Caco-2 (cell line): ENCODE measurements around the gene SINHCAF. TPM values are rescaled to one million over a fixed set of nuclear protein-coding genes. Genes with fewer than 3 reads are reported as not detected.

Experiments
- BruUV-seq: library from RNA; stranded (reverse); fragments of 400-500 nt; replicated peaks from 2 replicates; lab custom pipeline; 2021; lab: Mats Ljungman, UMichigan
- CTCF ChIA-PET: fragments of 300-600 bp; sonication (Branson Sonifier 250); formaldehyde crosslinking; loops from one replicate; lab custom pipeline; 2022; ENCODE audit warnings: antibody characterized with exemption; lab: Charles Lee
- POLR2A ChIA-PET: fragments of 300-600 bp; sonication (Branson Sonifier 250); formaldehyde crosslinking; loops from one replicate; lab custom pipeline; 2022; ENCODE audit warnings: antibody characterized with exemption; lab: Charles Lee
- DNase-seq, 2 experiments: peaks; one replicate each; pipeline versions ENCODE4 v3.0.0 to v3.0.0-alpha.2; 2020 to 2022
- H3K27me3 ChIP-seq: replicated peaks from 2 replicates; pipeline ENCODE4 v1.6.0; 2011; ENCODE audit warnings: low read length; ENCODE audit not compliant: control insufficient read depth, insufficient read depth
- H3K36me3 ChIP-seq: 2 replicates; pipeline ENCODE4 v1.5.1; 2011; ENCODE audit warnings: low read length; ENCODE audit not compliant: control insufficient read depth, insufficient read depth
- H3K4me1 ChIP-seq: fragments of 250-450 bp; sonication (Bioruptor Pico); 2 replicates; pipeline ENCODE4 v1.5.1; 2020; ENCODE audit warnings: mild to moderate bottlenecking
- H3K4me3 ChIP-seq: 2 replicates; pipeline ENCODE4 v1.5.1; 2011; ENCODE audit warnings: low read depth, mild to moderate bottlenecking, control low read depth, low read length
- H3K9me3 ChIP-seq: fragments of 250-450 bp; sonication (Bioruptor Pico); 2 replicates; pipeline ENCODE4 v1.5.1; 2020; ENCODE audit warnings: mild to moderate bottlenecking, moderate library complexity
- H3K27ac Mint-ChIP-seq: one replicate; pipeline ENCODE4 v1.8.0; 2022; ENCODE audit warnings: mixed read lengths; ENCODE audit not compliant: unreplicated experiment
- H3K27me3 Mint-ChIP-seq: one replicate; pipeline ENCODE4 v1.8.0; 2022; ENCODE audit warnings: mixed read lengths; ENCODE audit not compliant: insufficient read depth, unreplicated experiment
- H3K36me3 Mint-ChIP-seq: one replicate; pipeline ENCODE4 v1.8.0; 2022; ENCODE audit warnings: mild to moderate bottlenecking, mixed read lengths; ENCODE audit not compliant: insufficient read depth, unreplicated experiment
- H3K4me1 Mint-ChIP-seq: one replicate; pipeline ENCODE4 v1.8.0; 2022; ENCODE audit warnings: low read depth, mixed read lengths; ENCODE audit not compliant: unreplicated experiment
- H3K4me3 Mint-ChIP-seq: one replicate; pipeline ENCODE4 v1.8.0; 2022; ENCODE audit warnings: mild to moderate bottlenecking, moderate library complexity, mixed read lengths; ENCODE audit not compliant: unreplicated experiment
- H3K9me3 Mint-ChIP-seq: one replicate; pipeline ENCODE4 v1.8.0; 2022; ENCODE audit warnings: mixed read lengths; ENCODE audit not compliant: unreplicated experiment
- CTCF ChIP-seq, 2 experiments: fragments of 200-600 bp in 1 of 2; IDR thresholded peaks; 1 replicate in 1 of 2; 2 replicates in 1 of 2; pipeline versions ENCODE4 v1.5.1 to v1.8.0; 2011 to 2022; ENCODE audit warnings: antibody characterized with exemption in 1 of 2, control low read depth in 1 of 2, inconsistent platforms in 1 of 2, low read depth in 1 of 2, low read length in 1 of 2, mild to moderate bottlenecking in 1 of 2, moderate library complexity in 1 of 2; ENCODE audit not compliant: insufficient read depth in 1 of 2, severe bottlenecking in 1 of 2, unreplicated experiment in 1 of 2
- intact Hi-C: fragments of 100-400 bp; cut with micrococcal nuclease; formaldehyde crosslinking; loops from one replicate; pipeline ENCODE4 v1.10.0; 2022; ENCODE audit not compliant: unreplicated experiment
- total RNA-seq: library from RNA; stranded (reverse); gene quantifications from 2 replicates; pipeline ENCODE4 v1.2.3, GENCODE V29; 2022

The SINHCAF gene
- total RNA-seq, 1 experiment from 2014 or later: 319 TPM

- Histone ChIP-seq H3K9me3 (no peaks in the 10 kb centered on the region), H3K27me3 (no peaks in the 10 kb centered on the region), H3K4me1 (peaks cover 24% of the 10 kb centered on the region), H3K4me3 (no peak overlapping the region), H3K36me3 (no peaks in the 10 kb centered on the region)
- Mint-ChIP-seq H3K4me1 (peaks cover 33% of the 10 kb centered on the region), H3K9me3 (peaks cover 10% of the 10 kb centered on the region), H3K36me3 (peaks cover 5% of the 10 kb centered on the region), H3K27ac (peak overlapping the region; percentile 82), H3K4me3 (no peak overlapping the region), H3K27me3 (no peaks in the 10 kb centered on the region)
- no TSS peak for BruUV-seq
- intact Hi-C loops: loop anchor here (2.0 kb wide), 2 partner anchors 21 to 35 kb away; partner anchors contain the start of gene SINHCAF
- DNase-seq: no peak
- CTCF ChIA-PET: interaction anchor here (0.5 to 2.0 kb wide), 6 partner anchors 9 to 41 kb away, joined by 3 to 13 read pairs (median 7); partner anchors contain the start of gene SINHCAF
- POLR2A ChIA-PET: interaction anchor here (1.8 to 2.9 kb wide), 3 partner anchors 9 to 39 kb away, joined by 6 to 37 read pairs (median 14); partner anchors contain the start of gene SINHCAF
- no peak for TF ChIP-seq CTCF (IDR thresholded peaks at IDR 0.05; ENCODE audit: insufficient read depth in 1 of 2, low read depth in 1 of 2, low read length in 1 of 2, severe bottlenecking in 1 of 2, unreplicated experiment in 1 of 2)
These were observed 35.8 kb upstream of the SINHCAF start for GRCh38 chr12:31361730-31362114.

GRCh38 chr12:31355747-31356107 is 29.8 kb upstream of the SINHCAF start:
- intact Hi-C loops: loop anchor here (1.0 to 2.0 kb wide), 2 partner anchors 15 to 29 kb away; partner anchors contain the start of gene SINHCAF
- no peak overlapping the region for H3K4me3 Mint-ChIP-seq
- H3K36me3 Mint-ChIP-seq: no peaks in the 10 kb centered on the region
- no peaks in the 10 kb centered on the region for H3K36me3 ChIP-seq
- ChIA-PET POLR2A (interaction anchor here (1.8 kb wide), 1 partner anchor 15 kb away, joined by 5 read pairs; no protein-coding TSS in a partner anchor), CTCF (no interaction called here)
- H3K27me3 Mint-ChIP-seq: no peaks in the 10 kb centered on the region
- peaks cover 13% of the 10 kb centered on the region for H3K4me1 ChIP-seq
- no peaks in the 10 kb centered on the region for H3K27me3 ChIP-seq
- H3K9me3 Mint-ChIP-seq: no peaks in the 10 kb centered on the region
- TF ChIP-seq CTCF (IDR thresholded peaks at IDR 0.05; ENCODE audit: insufficient read depth in 1 of 2, low read depth in 1 of 2, low read length in 1 of 2, severe bottlenecking in 1 of 2, unreplicated experiment in 1 of 2): no peak
- H3K4me1 Mint-ChIP-seq: peaks cover 7% of the 10 kb centered on the region
- no peak for DNase-seq
- no peak overlapping the region for H3K4me3 ChIP-seq
- BruUV-seq: no TSS peak
- no peaks in the 10 kb centered on the region for H3K9me3 ChIP-seq
- H3K27ac Mint-ChIP-seq: peak overlapping the region; percentile 26

- intact Hi-C loops: loop anchor here (2.0 kb wide), 1 partner anchor 27 kb away; the partner anchor contains the start of gene SINHCAF
- no peaks in the 10 kb centered on the region for H3K36me3 ChIP-seq
- no peak for DNase-seq
- H3K9me3 Mint-ChIP-seq: peaks cover 7% of the 10 kb centered on the region
- BruUV-seq: no TSS peak
- ChIA-PET POLR2A (interaction anchor here (0.8 to 1.7 kb wide), 3 partner anchors 15 to 28 kb away, joined by 3 to 10 read pairs (median 3); partner anchors contain the start of gene SINHCAF), CTCF (no interaction called here)
- H3K4me1 Mint-ChIP-seq: peaks cover 7% of the 10 kb centered on the region
- H3K9me3 ChIP-seq: no peaks in the 10 kb centered on the region
- no peak overlapping the region for H3K4me3 Mint-ChIP-seq
- H3K27me3 Mint-ChIP-seq: no peaks in the 10 kb centered on the region
- H3K36me3 Mint-ChIP-seq: no peaks in the 10 kb centered on the region
- TF ChIP-seq CTCF (IDR thresholded peaks at IDR 0.05; ENCODE audit: insufficient read depth in 1 of 2, low read depth in 1 of 2, low read length in 1 of 2, severe bottlenecking in 1 of 2, unreplicated experiment in 1 of 2): no peak
- H3K27me3 ChIP-seq: no peaks in the 10 kb centered on the region
- peaks cover 13% of the 10 kb centered on the region for H3K4me1 ChIP-seq
- H3K4me3 ChIP-seq: no peak overlapping the region
- H3K27ac Mint-ChIP-seq: peak overlapping the region; percentile 14
These were observed 28.1 kb upstream of the SINHCAF start for GRCh38 chr12:31353750-31354708.
